Epithelial cell of esophagus (primary cell): ENCODE measurements around the gene RTN4RL1.
A peak's percentile ranks its signal among the peaks of the same experiment; 100 is the strongest.

Source experiments
- DNase-seq: peaks from one replicate; pipeline ENCODE4 v3.0.0; 2010; ENCODE audit warnings: low read depth
- H3K4me3 ChIP-seq: 2 replicates; pipeline ENCODE4 v1.5.1; 2011; ENCODE audit warnings: mild to moderate bottlenecking, low read length, control low read depth
- CTCF ChIP-seq: IDR thresholded peaks from 2 replicates; pipeline ENCODE4 v1.5.1; 2011; ENCODE audit warnings: low read depth, mild to moderate bottlenecking, low read length, control low read depth, inconsistent platforms; ENCODE audit not compliant: insufficient read depth; ENCODE audit errors: missing control alignments

RTN4RL1 gene

DNA sequence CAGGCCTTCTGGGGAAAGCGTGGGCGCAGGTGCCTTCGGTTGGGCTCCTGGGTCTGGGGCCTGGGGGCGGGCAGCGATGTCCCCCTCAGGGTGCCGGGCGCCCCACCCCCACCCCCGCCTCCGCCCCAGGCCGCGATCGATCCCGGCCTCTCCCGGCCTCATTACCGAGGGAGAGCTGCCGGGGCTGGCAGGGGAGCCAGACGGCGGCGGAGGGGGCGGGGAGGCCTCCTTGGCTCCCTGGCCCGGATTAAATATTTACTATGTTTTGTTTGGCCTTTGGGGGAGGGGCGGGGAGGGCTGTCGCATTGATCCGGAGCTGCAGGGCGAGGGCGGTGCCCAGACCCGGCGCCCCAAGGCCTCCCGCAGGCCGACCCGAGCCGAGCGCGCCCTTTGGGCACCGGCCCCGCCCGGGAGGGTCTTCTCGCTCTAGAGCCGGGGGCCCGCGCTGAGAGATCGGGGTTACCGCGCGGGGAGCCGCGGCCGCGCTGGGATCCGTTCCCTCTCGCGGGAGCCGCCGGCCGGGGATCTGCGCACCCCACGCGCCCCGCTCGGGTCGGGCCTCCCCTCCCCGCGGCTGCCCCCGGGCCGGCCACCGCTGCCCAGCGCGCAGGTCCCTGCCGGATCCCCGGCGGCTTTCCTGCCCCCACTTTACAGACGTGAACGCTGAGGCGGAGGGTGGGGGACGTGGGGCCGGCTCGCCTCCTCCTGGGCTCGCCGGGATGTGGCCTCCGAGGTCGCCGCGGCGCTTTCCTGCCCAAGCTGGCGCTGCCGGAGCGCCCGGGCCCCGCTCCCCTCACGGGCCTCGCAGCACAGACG lies 27.0 kb downstream of the RTN4RL1 start:
- DNase-seq, result no peak
- no peak overlapping the region for H3K4me3 ChIP-seq
- no peak for TF ChIP-seq CTCF

- H3K4me3 ChIP-seq, result no peak overlapping the region
- TF ChIP-seq CTCF, result no peak
- DNase-seq, result peak; percentile 84
Observed at GRCh38 chr17:1997289-1997926, 27.7 kb downstream of the RTN4RL1 start.

DNA sequence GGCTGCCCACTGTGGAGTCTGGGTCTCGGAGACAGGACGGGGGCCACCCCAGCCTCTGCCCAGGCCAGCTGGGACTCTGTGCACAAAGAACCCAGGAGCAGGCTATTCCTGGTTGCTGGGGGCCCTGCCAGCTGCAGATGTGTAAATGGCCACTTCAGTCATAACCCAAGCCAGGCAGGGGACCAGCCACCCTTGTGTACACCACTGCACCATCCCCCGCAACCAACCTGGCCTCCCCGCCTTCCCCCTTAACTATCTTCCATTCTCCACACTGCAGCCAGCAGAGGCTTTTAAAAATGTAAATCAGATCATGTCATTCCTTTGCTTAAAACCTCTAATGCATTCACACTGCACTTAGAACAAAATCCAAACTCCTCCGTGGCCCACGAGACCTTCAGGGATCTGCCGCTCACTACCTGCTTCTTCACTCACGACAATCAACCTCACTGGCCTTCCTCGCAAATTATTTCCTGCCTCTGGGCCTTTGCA lies 28.3 kb downstream of the RTN4RL1 start:
- no peak for TF ChIP-seq CTCF
- no peak overlapping the region for H3K4me3 ChIP-seq
- DNase-seq, result no peak

- TF ChIP-seq CTCF, result no peak
- no peak overlapping the region for H3K4me3 ChIP-seq
- no peak for DNase-seq
Observed at GRCh38 chr17:1995907-1996799, 29.0 kb downstream of the RTN4RL1 start.

DNA sequence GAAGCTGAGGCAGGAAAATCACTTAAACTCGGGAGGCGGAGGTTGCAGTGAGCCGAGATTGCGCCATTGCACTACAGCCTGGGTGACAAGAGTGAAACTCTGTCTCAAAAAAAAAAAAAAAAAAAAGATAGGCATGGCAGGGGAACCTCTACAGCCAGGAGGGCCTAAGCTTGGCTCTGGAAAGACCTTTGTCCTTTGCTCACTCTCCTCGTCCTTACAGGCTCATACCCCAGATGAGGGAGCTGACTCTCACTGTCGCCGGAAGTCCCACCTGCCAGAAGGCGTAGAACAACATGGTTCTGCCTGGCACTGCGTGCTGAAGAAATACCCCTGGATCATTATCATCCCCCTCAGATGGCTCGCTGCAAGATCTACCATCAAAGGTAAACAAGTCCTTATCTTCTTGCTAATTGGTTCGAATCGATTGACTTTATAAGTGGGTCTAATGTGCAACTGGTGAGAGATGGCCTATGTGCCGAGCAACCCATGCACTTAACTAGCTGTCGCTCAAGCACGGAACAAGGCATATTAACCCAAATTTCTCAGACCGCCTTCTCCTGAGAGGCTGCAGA lies 29.7 kb downstream of the RTN4RL1 start:
- TF ChIP-seq CTCF, result no peak
- no peak overlapping the region for H3K4me3 ChIP-seq

DNA sequence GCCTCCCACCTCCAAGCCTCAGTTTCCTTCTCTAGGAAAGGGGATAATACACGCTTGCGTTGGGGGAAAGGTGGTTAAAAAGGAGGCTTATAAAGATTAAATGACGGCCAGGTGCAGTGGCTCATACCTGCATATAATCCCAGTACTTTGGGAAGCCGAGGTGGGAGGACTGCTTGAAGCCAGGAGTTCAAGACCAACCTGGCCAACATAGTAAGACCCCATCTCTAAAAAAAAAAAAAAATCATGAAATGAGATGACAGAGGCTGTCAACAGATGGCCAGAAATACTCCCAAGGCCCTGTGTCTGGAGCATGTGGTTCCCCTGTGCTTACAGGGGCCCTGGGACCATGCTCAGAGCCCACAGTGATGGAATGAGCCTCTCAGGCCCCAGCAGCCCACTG lies 30.4 kb downstream of the RTN4RL1 start:
- TF ChIP-seq CTCF, result no peak
- no peak for DNase-seq
- H3K4me3 ChIP-seq, result no peak overlapping the region

More for the DNA sequence above, 29.7 kb downstream of the RTN4RL1 start:
- DNase-seq, result no peak
